22Rv1 (cell line): ENCODE results near the gene MLLT10.
"Not testable (repeated sequence)": the region's sequence is repeated elsewhere in the genome, so short reads cannot be mapped to it uniquely, and the experiment has no call there.

Experiments used
- H3K27ac ChIP-seq: fragments of 450-650 bp; 2 replicates; pipeline ENCODE4 v1.5.1; 2017
- CTCF ChIP-seq: fragments of 450-650 bp; IDR thresholded peaks from 2 replicates; pipeline ENCODE4 v1.5.1; 2017; ENCODE audit warnings: mild to moderate bottlenecking
- ZFX ChIP-seq: fragments of 450-650 bp; IDR thresholded peaks from 2 replicates; pipeline ENCODE4 v1.6.1; 2017; ENCODE audit warnings: antibody characterized with exemption, borderline replicate concordance

Gene MLLT10

GRCh38 chr10:21715531-21716195 is 181.6 kb downstream of the MLLT10 start:
- H3K27ac ChIP-seq = no peak overlapping the region
- no peak for TF ChIP-seq ZFX
- no peak for TF ChIP-seq CTCF

DNA sequence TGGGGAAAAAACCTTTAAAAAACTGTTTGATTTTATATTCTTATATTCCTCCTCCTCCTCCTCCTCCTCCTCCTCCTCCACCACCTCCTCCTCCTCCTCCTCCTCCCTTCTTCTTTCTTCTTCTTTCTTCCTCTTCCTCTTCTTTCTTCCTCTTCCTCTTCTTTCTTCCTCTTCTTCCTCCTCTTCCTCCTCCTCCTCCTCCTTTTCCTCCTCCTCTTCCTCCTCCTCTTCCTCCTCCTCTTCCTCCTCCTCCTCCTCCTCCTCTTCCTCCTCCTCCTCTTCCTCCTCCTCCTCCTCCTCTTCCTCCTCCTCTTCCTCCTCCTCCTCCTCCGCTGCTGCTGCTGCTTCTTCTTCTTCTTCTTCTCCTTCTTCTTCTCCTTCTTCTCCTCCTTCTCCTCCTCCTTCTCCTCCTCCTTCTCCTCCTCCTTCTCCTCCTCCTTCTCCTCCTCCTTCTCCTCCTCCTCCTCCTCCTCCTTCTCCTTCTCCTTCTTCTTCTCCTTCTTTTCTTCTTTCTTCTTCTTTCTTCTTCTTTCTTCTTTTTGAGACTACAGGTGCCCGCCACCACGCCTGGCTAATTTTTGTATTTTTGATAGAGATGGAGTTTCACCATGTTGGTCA is 183.5 kb downstream of the MLLT10 start:
- H3K27ac ChIP-seq = not testable (repeated sequence)

- no peak for TF ChIP-seq ZFX
- no peak for TF ChIP-seq CTCF
- H3K27ac ChIP-seq = no peak overlapping the region
These were observed 185.5 kb downstream of the MLLT10 start for GRCh38 chr10:21719502-21719901.

DNA sequence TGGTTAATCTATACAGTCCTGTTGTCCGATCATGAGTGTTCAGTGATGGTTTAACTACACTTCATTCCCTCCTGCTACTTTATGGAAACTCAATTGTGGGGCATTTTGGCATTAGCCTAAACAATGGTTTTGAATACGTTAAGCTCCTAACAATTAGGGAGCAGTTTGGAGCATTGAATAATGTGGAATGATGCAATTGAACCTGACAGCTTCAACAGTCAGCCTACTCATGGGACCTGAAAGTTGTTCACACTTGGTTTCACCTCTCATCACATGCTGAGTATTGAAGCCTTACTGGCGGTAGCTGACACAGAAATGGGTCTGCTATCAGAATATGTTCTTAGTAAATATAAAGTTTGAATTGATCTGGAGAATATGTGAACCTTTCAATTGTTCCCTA is 186.1 kb downstream of the MLLT10 start:
- TF ChIP-seq CTCF = no peak
- no peak for TF ChIP-seq ZFX
- no peak overlapping the region for H3K27ac ChIP-seq

DNA sequence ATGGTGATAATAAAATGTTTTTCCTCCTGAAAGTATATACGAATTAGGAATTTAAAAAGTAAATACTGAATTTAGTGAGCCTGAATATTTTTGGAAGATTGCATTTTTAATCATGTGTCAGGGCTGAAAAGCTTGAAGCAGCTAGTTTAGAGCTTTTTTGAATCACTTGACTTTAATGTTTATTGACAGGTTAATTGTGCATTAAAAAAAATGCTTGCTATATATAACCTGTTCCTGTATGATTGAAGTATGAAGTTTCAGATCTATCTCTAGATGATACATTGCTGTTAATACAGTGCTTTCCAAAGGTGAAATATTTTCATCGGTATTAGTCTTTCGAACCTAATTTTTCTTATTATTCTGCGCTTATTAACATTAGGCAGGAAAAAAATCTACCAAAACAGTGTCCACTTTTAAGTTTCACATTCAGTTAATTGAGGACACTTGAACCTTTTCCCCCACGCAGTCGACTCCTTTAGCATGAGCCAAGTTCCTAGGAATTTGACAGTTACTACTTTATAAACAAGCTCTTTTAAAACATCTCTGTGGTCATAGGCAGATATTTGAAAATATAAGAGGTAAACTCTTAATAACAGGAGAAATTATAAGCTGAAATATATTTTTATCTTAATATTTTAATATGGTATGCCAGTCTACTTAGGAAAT is 187.1 kb downstream of the MLLT10 start:
- H3K27ac ChIP-seq = no peak overlapping the region
- TF ChIP-seq CTCF (no peak), ZFX (no peak)

DNA sequence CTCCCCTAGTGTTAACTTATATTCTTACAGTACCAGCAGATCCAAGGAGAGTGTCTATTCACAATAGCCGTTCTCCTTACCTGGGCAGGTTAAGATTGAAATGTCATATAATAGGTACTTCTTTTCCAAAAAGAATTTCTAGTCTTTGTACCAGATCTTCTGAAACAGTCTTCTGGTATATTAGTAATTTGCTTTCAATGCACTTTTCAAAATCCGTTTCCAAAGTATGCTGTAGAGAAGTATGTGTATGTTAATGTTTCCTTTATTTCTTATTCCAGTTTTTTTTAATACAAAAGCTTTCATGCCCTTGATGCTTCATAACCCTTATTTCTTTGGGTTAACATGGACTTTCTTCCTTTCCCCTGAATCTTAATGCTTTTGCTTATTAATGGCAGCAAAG is 188.2 kb downstream of the MLLT10 start:
- no peak overlapping the region for H3K27ac ChIP-seq
- TF ChIP-seq ZFX (no peak), CTCF (no peak)

DNA sequence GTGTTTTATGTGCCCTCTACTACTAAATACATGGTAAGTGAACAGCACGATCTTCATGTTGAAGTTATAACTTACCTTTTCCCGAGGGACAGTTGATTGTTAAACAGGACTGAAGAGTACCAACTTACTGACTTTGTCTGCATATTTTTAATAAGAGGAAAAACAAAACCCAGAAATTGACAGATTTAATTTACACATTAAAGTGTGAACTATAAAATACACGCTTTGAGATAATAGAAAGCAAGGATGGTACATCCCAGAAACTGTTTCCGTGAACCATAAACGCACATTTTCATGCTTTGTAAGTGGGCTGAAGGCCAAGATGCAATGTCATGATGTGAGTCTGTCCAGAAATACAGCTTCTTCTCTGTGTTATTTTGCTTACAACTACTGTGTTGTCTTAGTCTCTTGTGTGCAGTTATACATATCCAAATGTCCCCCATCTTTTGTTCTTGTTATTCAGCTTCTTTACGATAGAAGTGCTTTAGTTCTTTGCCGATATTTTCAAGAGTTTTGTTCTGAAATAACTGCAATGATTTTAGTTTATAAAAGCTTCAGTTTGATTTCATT is 190.1 kb downstream of the MLLT10 start:
- TF ChIP-seq CTCF (no peak), ZFX (no peak)
- no peak overlapping the region for H3K27ac ChIP-seq
